Gastroesophageal sphincter (tissue), 4 donors: ENCODE results near the gene MAFG. TPM values are rescaled to one million over a fixed set of nuclear protein-coding genes. Genes with fewer than 3 reads are reported as not detected.

Experiments used
- ATAC-seq: fragments of 150-250 bp; one replicate; pipeline ENCODE4 v1.9.1; 2016; ENCODE audit warnings: mild to moderate bottlenecking, moderate library complexity
- H3K27ac ChIP-seq, 4 donors: fragments of 200-600 bp; sonication (generic) in 3 of 4; 1 replicate in 3 of 4; 2 replicates in 1 of 4; pipeline ENCODE4 v1.5.1; 2016 to 2019
- H3K27me3 ChIP-seq: fragments of 200-600 bp; sonication (generic); one replicate; pipeline ENCODE4 v1.5.1; 2019
- H3K36me3 ChIP-seq, 2 donors: fragments of 200-600 bp; sonication (generic); one replicate each; pipeline ENCODE4 v1.5.1; 2019; ENCODE audit warnings: control low read depth in 1 of 2
- H3K4me1 ChIP-seq, 3 donors: fragments of 200-600 bp; sonication (generic); 1 replicate in 2 of 3; 2 replicates in 1 of 3; pipeline ENCODE4 v1.5.1; 2016 to 2019; ENCODE audit warnings: control low read depth in 2 of 3
- H3K4me3 ChIP-seq, 2 donors: fragments of 200-600 bp; sonication (generic); one replicate each; pipeline ENCODE4 v1.5.1; 2019; ENCODE audit warnings: mild to moderate bottlenecking in 1 of 2, moderate library complexity in 1 of 2
- H3K9me3 ChIP-seq, 3 donors: fragments of 200-600 bp; sonication (generic); one replicate each; pipeline ENCODE4 v1.5.1; 2017 to 2019; ENCODE audit warnings: control low read depth in 2 of 3
- CTCF ChIP-seq, 4 experiments: fragments of 200-600 bp in 2 of 4; fragments of 450-650 bp in 2 of 4; sonication (generic) in 1 of 4; IDR thresholded peaks; one replicate each; pipeline ENCODE4 v1.5.1; 2017 to 2019; ENCODE audit warnings: antibody characterized with exemption in 4 of 4, mild to moderate bottlenecking in 2 of 4, moderate library complexity in 2 of 4
- EP300 ChIP-seq: sonication (generic); formaldehyde crosslinking; IDR thresholded peaks from one replicate; pipeline ENCODE4 v1.6.1; 2017; ENCODE audit warnings: antibody characterized with exemption, mild to moderate bottlenecking
- POLR2A ChIP-seq, 2 donors: fragments of 450-650 bp; IDR thresholded peaks; one replicate each; pipeline ENCODE4 v1.6.1; 2017; ENCODE audit warnings: antibody characterized with exemption in 2 of 2, mild to moderate bottlenecking in 2 of 2, moderate library complexity in 1 of 2
- POLR2AphosphoS5 ChIP-seq: sonication (generic); formaldehyde crosslinking; IDR thresholded peaks from one replicate; pipeline ENCODE4 v1.6.1; 2017; ENCODE audit warnings: antibody characterized with exemption
- WGBS, 2 donors: methylation state at CpG; one replicate each; pipeline ENCODE4 v1.1.5; 2018; ENCODE audit warnings: low coverage in 1 of 2; 5-methylcytosine and 5-hydroxymethylcytosine counted together
- total RNA-seq, 4 donors: library from RNA; depleted of rRNA; stranded (reverse); fragments of >200 nt; gene quantifications; one replicate each; pipeline ENCODE4 v1.1.0, GENCODE V29; 2016

MAFG gene
- total RNA-seq, 4 donors from 2014 or later: 18.8 to 39.3 (median 25.3) TPM

GRCh38 chr17:81959362-81960129, 32.0 kb upstream of the MAFG start:
- no CpG with 5 or more reads among the region's 112 CpGs for WGBS, 2 donors
- peak overlapping the region; percentile 18 to 49 for H3K4me3 ChIP-seq
- H3K36me3 ChIP-seq: no peaks in the 10 kb centered on the region
- TF ChIP-seq CTCF (IDR thresholded peaks at IDR 0.05) (peak in 3 of 4 experiments; percentile 87 to 98 (median 97)), POLR2AphosphoS5 (no peak)
- peaks cover 0 to 32% (median 9%) of the 10 kb centered on the region in 3 donors for H3K4me1 ChIP-seq
- peak; percentile 89 for ATAC-seq
- no peaks in the 10 kb centered on the region for H3K9me3 ChIP-seq
- H3K27me3 ChIP-seq: peaks cover 100% of the 10 kb centered on the region
- H3K27ac ChIP-seq: no peak overlapping the region

- TF ChIP-seq CTCF (IDR thresholded peaks at IDR 0.05) (no peak), POLR2AphosphoS5 (no peak), EP300 (no peak), POLR2A (IDR thresholded peaks at IDR 0.05) (no peak)
- Histone ChIP-seq H3K27ac (no peak overlapping the region), H3K4me1 (peaks cover 0 to 32% (median 9%) of the 10 kb centered on the region in 3 donors), H3K36me3 (no peaks in the 10 kb centered on the region), H3K9me3 (no peaks in the 10 kb centered on the region), H3K27me3 (peaks cover 100% of the 10 kb centered on the region), H3K4me3 (peak overlapping the region in 1 of 2 donors; percentile 49)
- ATAC-seq: no peak
- WGBS, 2 donors: 61 to 100% methylated on average over 1 to 6 of the region's 15 CpGs
Measured at GRCh38 chr17:81958633-81959342, 31.3 kb upstream of the MAFG start.

- Histone ChIP-seq H3K9me3 (no peaks in the 10 kb centered on the region), H3K27ac (no peak overlapping the region), H3K36me3 (no peaks in the 10 kb centered on the region), H3K27me3 (peaks cover 100% of the 10 kb centered on the region), H3K4me3 (no peak overlapping the region), H3K4me1 (peaks cover 0 to 32% (median 9%) of the 10 kb centered on the region in 3 donors)
- TF ChIP-seq POLR2AphosphoS5 (no peak), POLR2A (IDR thresholded peaks at IDR 0.05) (no peak), CTCF (IDR thresholded peaks at IDR 0.05) (no peak)
- 47% methylated on average over 2 of the region's 19 CpGs; no CpG with 5 or more reads in 1 of the 2 donors for WGBS, 2 donors
- ATAC-seq: no peak
Measured at GRCh38 chr17:81957691-81958432, 30.3 kb upstream of the MAFG start.

- peaks cover 94% of the 10 kb centered on the region for H3K27me3 ChIP-seq
- H3K4me3 ChIP-seq: no peak overlapping the region
- H3K4me1 ChIP-seq: peaks cover 0 to 29% (median 9%) of the 10 kb centered on the region in 3 donors
- H3K27ac ChIP-seq: no peak overlapping the region
- no peaks in the 10 kb centered on the region for H3K9me3 ChIP-seq
- no peaks in the 10 kb centered on the region for H3K36me3 ChIP-seq
- ATAC-seq: no peak
- WGBS, 2 donors: 59 to 65% methylated on average over 4 to 10 of the region's 45 CpGs
- TF ChIP-seq EP300 (no peak), POLR2AphosphoS5 (no peak), POLR2A (IDR thresholded peaks at IDR 0.05) (no peak), CTCF (IDR thresholded peaks at IDR 0.05) (no peak)
Measured at GRCh38 chr17:81956607-81957589, 29.4 kb upstream of the MAFG start.
